ENCODE data around the gene TEK. TPM values are rescaled to one million over a fixed set of nuclear protein-coding genes. Genes with fewer than 3 reads are reported as not detected.

TEK gene
- total RNA-seq, 1 donor from 2014 or later, result 1.6 TPM

GRCh38 chr9:27196383-27196782 lies 87.4 kb downstream of the TEK start:
- H3K4me3 Mint-ChIP-seq (ENCODE audit: unreplicated experiment), result no peak overlapping the region
- H3K36me3 Mint-ChIP-seq (ENCODE audit: unreplicated experiment), result no peaks in the 10 kb centered on the region
- TF ChIP-seq CTCF (IDR thresholded peaks at IDR 0.05), result no peak
- no peak overlapping the region for H3K27ac Mint-ChIP-seq (ENCODE audit: unreplicated experiment)
- no peaks in the 10 kb centered on the region for H3K9me3 Mint-ChIP-seq (ENCODE audit: unreplicated experiment)
- H3K4me1 Mint-ChIP-seq (ENCODE audit: unreplicated experiment), result peaks cover 51% of the 10 kb centered on the region
- no peaks in the 10 kb centered on the region for H3K27me3 Mint-ChIP-seq (ENCODE audit: unreplicated experiment)
- DNase-seq (ENCODE audit: extremely low spot score, unreplicated experiment), result no peak

- Mint-ChIP-seq H3K27me3 (ENCODE audit: unreplicated experiment) (no peaks in the 10 kb centered on the region), H3K9me3 (ENCODE audit: unreplicated experiment) (no peaks in the 10 kb centered on the region), H3K27ac (ENCODE audit: unreplicated experiment) (no peak overlapping the region), H3K36me3 (ENCODE audit: unreplicated experiment) (no peaks in the 10 kb centered on the region), H3K4me1 (ENCODE audit: unreplicated experiment) (peaks cover 35% of the 10 kb centered on the region), H3K4me3 (ENCODE audit: unreplicated experiment) (no peak overlapping the region)
- no peak for DNase-seq (ENCODE audit: extremely low spot score, unreplicated experiment)
- TF ChIP-seq CTCF (IDR thresholded peaks at IDR 0.05), result peak; percentile 18
Observed at GRCh38 chr9:27198190-27198589, 89.2 kb downstream of the TEK start.

- Mint-ChIP-seq H3K36me3 (ENCODE audit: unreplicated experiment) (no peaks in the 10 kb centered on the region), H3K27me3 (ENCODE audit: unreplicated experiment) (no peaks in the 10 kb centered on the region), H3K4me1 (ENCODE audit: unreplicated experiment) (peaks cover 22% of the 10 kb centered on the region), H3K9me3 (ENCODE audit: unreplicated experiment) (no peaks in the 10 kb centered on the region), H3K4me3 (ENCODE audit: unreplicated experiment) (no peak overlapping the region), H3K27ac (ENCODE audit: unreplicated experiment) (no peak overlapping the region)
- no peak for TF ChIP-seq CTCF (IDR thresholded peaks at IDR 0.05)
- DNase-seq (ENCODE audit: extremely low spot score, unreplicated experiment), result no peak
Observed at GRCh38 chr9:27202056-27202455, 93.0 kb downstream of the TEK start.

- peaks cover 3% of the 10 kb centered on the region for H3K27me3 Mint-ChIP-seq (ENCODE audit: unreplicated experiment)
- DNase-seq (ENCODE audit: extremely low spot score, unreplicated experiment), result no peak
- no peak for TF ChIP-seq CTCF (IDR thresholded peaks at IDR 0.05)
- H3K4me3 Mint-ChIP-seq (ENCODE audit: unreplicated experiment), result no peak overlapping the region
- no peaks in the 10 kb centered on the region for H3K9me3 Mint-ChIP-seq (ENCODE audit: unreplicated experiment)
- H3K4me1 Mint-ChIP-seq (ENCODE audit: unreplicated experiment), result peaks cover 22% of the 10 kb centered on the region
- H3K36me3 Mint-ChIP-seq (ENCODE audit: unreplicated experiment), result no peaks in the 10 kb centered on the region
- peak overlapping the region; percentile 74 for H3K27ac Mint-ChIP-seq (ENCODE audit: unreplicated experiment)
Observed at GRCh38 chr9:27203783-27204182, 94.8 kb downstream of the TEK start.

GRCh38 chr9:27204578-27204977 lies 95.6 kb downstream of the TEK start:
- Mint-ChIP-seq H3K27ac (ENCODE audit: unreplicated experiment) (peak overlapping the region; percentile 29), H3K9me3 (ENCODE audit: unreplicated experiment) (no peaks in the 10 kb centered on the region), H3K36me3 (ENCODE audit: unreplicated experiment) (no peaks in the 10 kb centered on the region), H3K4me3 (ENCODE audit: unreplicated experiment) (no peak overlapping the region), H3K4me1 (ENCODE audit: unreplicated experiment) (peaks cover 22% of the 10 kb centered on the region), H3K27me3 (ENCODE audit: unreplicated experiment) (peaks cover 3% of the 10 kb centered on the region)
- DNase-seq (ENCODE audit: extremely low spot score, unreplicated experiment), result no peak
- no peak for TF ChIP-seq CTCF (IDR thresholded peaks at IDR 0.05)
